ENCODE results near the gene SASH3.

The SASH3 gene

GRCh38 chrX:129755779-129756650 lies 23.7 kb upstream of the SASH3 start:
- DNase-seq (ENCODE audit: extremely low read depth in 1 of 2, low read depth in 1 of 2): no peak

GRCh38 chrX:129759576-129760061 lies 20.1 kb upstream of the SASH3 start:
- no peak for DNase-seq (ENCODE audit: extremely low read depth in 1 of 2, low read depth in 1 of 2)

- no peak for DNase-seq (ENCODE audit: extremely low read depth in 1 of 2, low read depth in 1 of 2)
Measured at GRCh38 chrX:129760155-129760554, 19.6 kb upstream of the SASH3 start.

GRCh38 chrX:129760981-129761380 lies 18.8 kb upstream of the SASH3 start:
- no peak for DNase-seq (ENCODE audit: extremely low read depth in 1 of 2, low read depth in 1 of 2)

GRCh38 chrX:129761596-129761995 lies 18.2 kb upstream of the SASH3 start:
- DNase-seq (ENCODE audit: extremely low read depth in 1 of 2, low read depth in 1 of 2): no peak

GRCh38 chrX:129762448-129762847 lies 17.3 kb upstream of the SASH3 start:
- DNase-seq (ENCODE audit: extremely low read depth in 1 of 2, low read depth in 1 of 2): no peak

- DNase-seq (ENCODE audit: extremely low read depth in 1 of 2, low read depth in 1 of 2): no peak
Measured at GRCh38 chrX:129763666-129764065, 16.1 kb upstream of the SASH3 start.

DNA sequence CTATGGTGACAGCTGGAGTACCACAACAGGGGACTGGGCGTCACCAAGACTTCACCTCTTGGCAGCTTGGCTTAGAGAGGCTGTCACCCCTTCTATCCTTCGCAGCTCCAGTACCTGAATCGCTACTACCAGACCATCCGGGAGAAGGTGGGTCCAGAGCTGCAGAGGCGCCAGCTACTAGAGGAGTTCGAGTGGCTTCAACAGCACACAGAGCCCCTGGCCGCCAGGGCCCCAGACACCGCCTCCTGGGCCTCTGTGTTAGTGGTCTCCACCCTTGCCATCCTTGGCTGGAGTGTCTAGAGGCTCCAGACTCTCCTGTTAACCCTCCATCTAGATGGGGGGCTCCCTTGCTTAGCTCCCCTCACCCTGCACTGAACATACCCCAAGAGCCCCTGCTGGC lies 11.6 kb upstream of the SASH3 start:
- DNase-seq (ENCODE audit: extremely low read depth in 1 of 2, low read depth in 1 of 2): no peak

- no peak for DNase-seq (ENCODE audit: extremely low read depth in 1 of 2, low read depth in 1 of 2)
Measured at GRCh38 chrX:129768586-129769466, 10.9 kb upstream of the SASH3 start.

- peak; percentile 38 to 45 for DNase-seq (ENCODE audit: extremely low read depth in 1 of 2, low read depth in 1 of 2)
Measured at GRCh38 chrX:129769467-129770154, 10.1 kb upstream of the SASH3 start.

- DNase-seq (ENCODE audit: extremely low read depth in 1 of 2, low read depth in 1 of 2): no peak
Measured at GRCh38 chrX:129771266-129771995, 8.3 kb upstream of the SASH3 start.

DNA sequence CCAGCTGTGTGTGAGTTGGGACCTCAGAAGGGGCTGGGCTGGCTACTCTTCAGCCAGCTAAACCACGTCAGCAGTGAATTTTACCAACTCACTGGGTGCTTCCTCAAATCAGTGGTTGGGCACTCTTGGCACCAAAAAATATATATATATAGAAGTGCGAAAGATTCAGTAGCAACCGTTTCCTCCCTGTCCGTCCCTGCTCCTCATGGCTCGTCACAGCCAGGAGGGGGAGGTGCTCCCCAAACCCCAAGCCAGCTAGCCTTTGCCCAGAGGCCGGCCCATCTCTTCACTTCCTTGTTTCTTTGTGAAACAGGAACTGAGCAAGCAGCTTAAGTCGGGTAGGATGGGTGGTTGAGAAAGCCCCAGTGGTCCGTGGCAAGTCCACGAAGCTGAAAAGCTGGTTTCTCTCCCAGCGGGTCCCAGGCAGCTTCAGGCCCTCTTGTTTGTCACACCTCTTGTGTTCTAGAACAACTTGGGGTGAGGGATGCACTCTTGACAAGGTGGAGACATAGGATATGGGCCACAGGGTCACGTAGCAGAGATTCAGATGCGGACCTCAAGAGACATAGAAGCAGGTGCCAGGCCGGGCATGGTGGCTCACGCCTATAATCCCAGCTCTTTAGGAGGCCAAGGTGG lies 6.8 kb upstream of the SASH3 start:
- DNase-seq (ENCODE audit: extremely low read depth in 1 of 2, low read depth in 1 of 2): no peak

GRCh38 chrX:129773649-129774458 lies 5.9 kb upstream of the SASH3 start:
- DNase-seq (ENCODE audit: extremely low read depth in 1 of 2, low read depth in 1 of 2): no peak

DNA sequence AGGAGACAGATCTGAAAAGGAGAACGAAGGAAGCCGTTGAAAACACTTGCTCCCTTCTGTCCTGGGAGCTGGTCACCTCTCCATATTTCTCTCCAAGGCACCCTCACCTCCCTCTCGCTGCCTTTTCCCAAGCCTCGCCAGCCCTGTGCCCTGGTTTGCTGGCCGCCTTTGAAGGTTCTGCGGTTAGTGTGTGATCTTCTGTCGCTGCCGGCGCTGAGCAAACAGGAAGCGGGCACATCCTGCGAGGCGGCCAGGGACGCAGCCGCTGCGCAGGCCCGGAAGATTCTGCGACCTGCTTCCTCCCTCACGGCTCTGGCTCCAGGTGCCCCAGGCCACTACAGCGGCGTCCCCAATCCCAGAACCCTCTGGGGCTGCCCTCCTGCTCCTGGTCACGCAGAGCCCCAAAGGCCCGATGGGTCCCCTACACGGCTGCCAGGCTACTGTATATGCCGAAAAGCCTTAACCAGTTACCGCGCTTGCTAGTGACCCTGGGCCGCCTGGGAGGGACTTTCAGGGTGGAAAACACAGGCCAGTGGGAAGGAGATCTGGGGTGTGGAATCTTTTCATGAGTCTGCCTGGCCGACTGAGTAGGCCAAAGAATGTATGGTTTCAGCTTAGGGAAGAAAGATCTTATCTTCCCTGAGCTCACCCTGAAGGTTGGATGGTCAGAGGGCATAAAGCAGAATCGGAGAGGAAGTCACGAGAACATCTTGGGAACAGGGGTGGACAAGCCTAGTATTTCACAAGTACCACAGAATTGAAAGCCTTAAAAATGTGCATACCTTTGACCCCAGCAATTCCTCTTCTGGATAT lies 2.3 kb upstream of the SASH3 start:
- peak; percentile 32 to 42 for DNase-seq (ENCODE audit: extremely low read depth in 1 of 2, low read depth in 1 of 2)

GRCh38 chrX:129779086-129779672 lies 570 bp upstream of the SASH3 start:
- no peak for DNase-seq (ENCODE audit: extremely low read depth in 1 of 2, low read depth in 1 of 2)

DNA sequence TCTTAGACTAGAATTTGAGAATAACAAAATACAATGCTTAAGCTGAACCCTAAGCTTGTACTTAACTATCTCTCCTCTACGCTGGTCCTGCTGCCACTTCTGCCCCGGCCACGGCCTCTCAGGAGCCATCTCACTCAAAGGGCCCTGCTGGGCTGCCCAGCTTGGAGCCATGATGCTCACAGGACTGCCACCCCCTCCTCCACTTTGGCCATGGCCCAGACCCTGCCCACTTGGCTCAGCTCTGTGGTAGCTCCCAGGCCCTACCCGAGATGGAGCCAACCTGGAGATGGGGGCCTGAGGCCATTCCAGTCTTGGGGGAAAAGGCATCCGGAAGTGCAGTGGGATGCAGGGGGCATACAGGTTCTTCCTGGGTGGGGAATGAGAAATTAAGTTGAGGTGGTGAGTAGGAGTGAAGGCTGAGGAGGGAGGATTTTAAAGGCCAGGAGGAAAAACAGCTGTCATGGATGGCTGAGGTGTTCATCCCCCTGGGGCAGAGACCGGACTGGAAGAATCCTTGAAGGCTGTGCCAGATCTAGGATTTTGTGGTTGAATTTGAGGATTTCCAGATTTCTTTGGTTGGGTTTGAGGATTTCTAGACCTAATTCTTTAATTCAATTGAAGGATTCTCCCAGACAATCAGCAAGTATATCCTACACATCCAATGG lies 824 bp downstream of the SASH3 start:
- no peak for DNase-seq (ENCODE audit: extremely low read depth in 1 of 2, low read depth in 1 of 2)

DNA sequence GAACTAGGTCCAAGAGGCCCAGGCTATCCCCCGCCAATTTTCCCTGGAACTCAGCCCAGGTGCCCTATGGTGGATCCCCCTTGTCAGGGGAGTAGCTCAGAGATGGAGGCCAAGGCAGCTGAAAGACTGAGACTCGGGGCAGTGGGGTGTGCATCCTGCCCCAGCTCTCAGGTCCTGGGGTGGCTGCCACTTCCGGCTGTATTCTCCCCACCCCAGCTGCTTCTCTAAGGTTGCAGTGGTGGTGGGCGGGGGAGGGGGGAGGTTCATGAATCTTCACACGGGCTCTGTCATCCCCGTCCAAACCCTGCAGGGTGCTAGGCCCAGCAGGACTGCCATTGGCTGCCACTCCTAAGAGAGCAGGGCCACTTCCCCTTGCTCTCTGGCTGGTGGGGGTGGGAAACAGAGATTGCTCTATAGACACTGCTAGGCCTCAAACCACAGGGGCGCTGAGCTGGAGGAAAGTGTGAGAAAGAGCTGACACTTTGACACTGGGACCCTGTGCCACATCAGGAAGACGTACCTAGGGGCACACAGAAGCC lies 1.5 kb downstream of the SASH3 start:
- peak; percentile 41 to 57 for DNase-seq (ENCODE audit: extremely low read depth in 1 of 2, low read depth in 1 of 2)
